GM12891 (cell line): ENCODE data around the gene SHLD1.

Source experiments
- POLR2A ChIP-seq: IDR thresholded peaks from 2 replicates; pipeline ENCODE4 v1.6.1; 2011; ENCODE audit warnings: low read depth, low read length, control low read depth
- TAF1 ChIP-seq: IDR thresholded peaks from 2 replicates; pipeline ENCODE4 v1.6.1; 2011; ENCODE audit warnings: low read depth, low read length, control low read depth

GRCh38 chr20:5862703-5863039 is 112.5 kb downstream of the SHLD1 start:
- TF ChIP-seq POLR2A (no peak), TAF1 (no peak)
